HT-29 (cell line): ENCODE data around the gene CORO2B. TPM values are rescaled to one million over a fixed set of nuclear protein-coding genes. Genes with fewer than 3 reads are reported as not detected.

Source experiments
- DNase-seq: peaks from one replicate; pipeline ENCODE4 v3.0.0-alpha.2; 2015; ENCODE audit warnings: low spot score
- total RNA-seq: library from RNA; depleted of rRNA; stranded (reverse); fragments of >200 nt; shearing (Covaris generic); gene quantifications from 2 replicates; pipeline ENCODE4 v1.2.3, GENCODE V29; 2014; rRNA removed

The CORO2B gene
- total RNA-seq, 1 experiment from 2014 or later: not detected

- DNase-seq: no peak
These were observed 189.5 kb downstream of the CORO2B start for GRCh38 chr15:68768321-68768720.

DNA sequence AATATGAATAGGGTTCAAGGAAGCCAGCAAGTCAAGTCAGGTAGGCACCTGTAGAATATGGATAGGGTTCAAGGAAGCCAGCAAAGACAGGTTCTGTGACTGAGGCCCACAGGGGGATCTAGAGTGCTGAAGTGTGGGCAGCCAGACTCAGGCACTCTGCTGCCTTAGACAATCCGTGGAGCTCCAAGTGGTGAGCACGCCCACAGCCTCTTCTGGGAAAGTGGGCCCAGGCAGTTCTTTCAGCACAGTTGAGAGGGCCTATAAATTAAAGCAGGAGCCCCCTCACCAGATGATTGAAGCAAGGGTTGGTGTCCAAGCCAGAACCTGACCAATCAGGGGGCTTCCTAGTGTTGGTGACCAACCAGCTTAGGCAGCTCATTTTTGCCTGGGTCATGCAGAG is 190.9 kb downstream of the CORO2B start:
- DNase-seq: no peak

DNA sequence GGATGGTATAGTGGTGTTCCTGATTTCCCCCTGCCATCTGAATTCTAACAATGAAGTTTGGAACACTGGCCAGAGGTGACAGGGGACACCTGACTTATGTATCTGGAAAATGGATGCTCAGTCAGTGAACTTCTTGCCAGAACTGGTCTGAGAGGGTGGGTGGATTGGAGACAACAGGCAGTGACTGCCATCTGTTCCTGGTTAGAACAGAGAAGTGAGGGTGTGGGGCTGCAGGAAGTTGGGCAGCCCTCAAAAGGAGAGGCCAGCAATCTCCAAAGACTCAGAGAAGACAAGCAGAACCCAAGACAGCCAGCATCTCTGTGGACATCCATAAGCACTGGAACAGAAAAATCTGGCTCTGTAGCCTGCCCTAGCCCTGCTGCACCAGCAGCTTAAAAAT is 191.4 kb downstream of the CORO2B start:
- no peak for DNase-seq

GRCh38 chr15:68773036-68773435 is 194.2 kb downstream of the CORO2B start:
- DNase-seq: no peak

DNA sequence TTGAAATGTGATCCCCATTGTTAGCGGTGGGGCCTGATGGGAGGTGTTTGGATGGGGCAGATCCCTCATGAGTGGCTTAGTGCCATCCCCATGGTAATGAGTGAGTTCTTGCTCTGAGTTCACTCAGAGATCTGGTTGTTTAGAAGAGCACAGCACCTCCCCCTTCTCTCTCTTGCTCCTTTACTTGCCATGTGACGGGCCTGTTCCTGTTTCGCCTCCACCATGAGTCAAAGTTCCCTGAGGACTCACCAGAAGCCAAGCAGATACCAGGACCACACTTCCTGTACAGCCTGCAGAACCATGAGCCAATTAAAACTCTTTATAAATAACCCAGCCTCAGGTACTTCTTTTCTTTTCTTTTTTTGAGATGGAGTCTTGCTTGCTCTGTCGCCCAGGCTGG is 195.3 kb downstream of the CORO2B start:
- no peak for DNase-seq

GRCh38 chr15:68774521-68775235 is 195.9 kb downstream of the CORO2B start:
- no peak for DNase-seq

- no peak for DNase-seq
These were observed 196.4 kb downstream of the CORO2B start for GRCh38 chr15:68775236-68775577.

DNA sequence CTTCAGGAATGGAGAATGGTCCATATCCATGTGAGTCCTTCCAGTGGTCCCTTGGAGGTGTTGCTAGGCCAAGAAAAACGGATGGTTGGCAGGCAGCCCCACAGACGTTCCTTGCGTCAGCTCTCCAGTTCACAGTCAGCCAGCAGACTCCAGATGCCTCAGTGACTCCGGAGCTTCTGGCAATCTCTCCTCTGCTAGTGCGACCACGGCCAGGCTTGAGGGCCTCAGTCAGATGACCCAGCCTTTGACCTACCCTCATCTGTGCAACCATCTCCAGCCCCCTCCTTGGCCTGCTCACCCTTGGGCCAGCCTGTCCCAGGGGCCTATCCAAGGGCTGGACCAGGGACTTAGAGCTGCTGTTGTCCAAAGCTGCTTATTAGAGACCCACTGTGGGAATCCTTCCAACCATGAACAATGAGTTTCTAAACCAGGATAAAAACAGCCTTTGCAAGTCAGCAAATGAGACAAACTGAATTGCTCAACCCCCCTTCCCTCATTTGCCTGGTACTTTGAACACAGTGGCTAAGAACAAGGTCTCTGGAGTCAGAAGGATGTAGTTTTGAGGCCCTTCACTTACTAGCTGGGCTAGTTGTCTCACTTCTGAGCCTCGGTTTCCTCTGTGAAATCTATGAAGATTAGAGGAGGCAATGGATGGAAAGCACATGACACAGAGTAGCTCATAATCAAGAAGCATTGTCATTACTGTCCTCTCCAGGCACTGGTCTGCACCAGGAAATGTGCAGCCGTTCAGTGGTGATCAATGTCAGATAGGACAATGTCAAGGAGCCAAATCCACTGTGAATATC is 197.1 kb downstream of the CORO2B start:
- DNase-seq: no peak

DNA sequence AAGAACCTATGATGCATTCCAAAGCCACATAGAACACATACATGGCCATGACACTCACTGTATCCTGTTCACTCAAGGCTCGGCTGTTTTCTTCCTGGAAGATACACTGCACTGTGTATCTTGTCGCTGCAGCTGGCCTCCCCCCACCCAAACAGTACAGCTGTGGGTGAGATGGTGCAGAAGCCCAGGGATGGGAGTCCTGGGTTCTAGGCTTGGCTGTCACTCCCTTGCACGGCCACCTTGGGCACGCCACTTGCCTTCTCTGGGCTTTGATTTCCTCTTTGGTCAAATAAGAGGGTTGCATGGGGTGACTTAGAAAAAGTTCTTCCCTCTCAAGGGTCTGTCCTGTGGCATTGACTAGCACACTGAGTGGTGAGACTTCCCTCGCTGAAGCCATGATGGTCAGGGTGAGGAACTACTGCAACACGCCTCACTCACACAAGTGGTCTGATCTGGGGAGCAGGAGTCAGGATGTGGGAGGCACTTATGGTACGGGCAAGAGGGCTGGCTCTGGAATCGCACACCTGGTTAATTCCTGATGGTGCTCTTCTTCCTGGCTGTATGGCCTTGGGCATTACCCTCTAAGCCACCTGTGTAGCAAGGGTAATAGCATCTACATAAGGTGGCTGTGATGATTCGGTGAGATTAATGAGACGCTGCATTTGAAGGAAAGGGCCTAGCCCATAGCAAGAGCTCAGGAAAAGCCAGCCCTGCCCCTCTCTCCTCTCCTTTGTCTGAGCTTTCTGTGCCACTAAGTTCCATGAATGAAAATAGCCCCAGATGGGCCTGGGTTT is 197.9 kb downstream of the CORO2B start:
- no peak for DNase-seq

Other genes with a start within 250 kb of the CORO2B start
- not detected in 2 replicates for gene ITGA11, start 146.8 kb upstream of the CORO2B start, total RNA-seq
- 91.6 and 113 TPM in 2 replicates for gene ANP32A, start 241.9 kb downstream of the CORO2B start, total RNA-seq